Pancreas (tissue), 10 donors: ENCODE data around the gene KIFAP3. TPM values are rescaled to one million over a fixed set of nuclear protein-coding genes. Genes with fewer than 3 reads are reported as not detected.
A peak's percentile ranks its signal among the peaks of the same experiment; 100 is the strongest.

Experiments used
- ATAC-seq, 4 donors: fragments of 200-7000 bp; cut with Tn5 transposase; one replicate each; pipeline versions ENCODE4 v1.8.0 to v1.9.1; 2020; ENCODE audit warnings: mild to moderate bottlenecking in 4 of 4, moderate library complexity in 4 of 4
- DNase-seq, 6 donors: peaks; one replicate each; pipeline ENCODE4 v3.0.0-alpha.2; 2020
- FAIRE-seq: peaks from 2 replicates; lab custom pipeline; 2012; peaks lifted over from hg19 to GRCh38; lab: Jason Lieb, UNC
- H3K27ac ChIP-seq, 4 donors: fragments of 200-600 bp; sonication (generic); 1 replicate in 3 of 4; 2 replicates in 1 of 4; pipeline versions ENCODE4 v1.5.0 to v1.8.0; 2020
- H3K27me3 ChIP-seq, 4 donors: fragments of 200-600 bp; one replicate each; pipeline ENCODE4 v1.8.0; 2021
- H3K36me3 ChIP-seq, 3 donors: fragments of 200-600 bp; sonication (generic) in 1 of 3; one replicate each; pipeline versions ENCODE4 v1.5.0 to v1.8.0; 2020 to 2021
- H3K4me1 ChIP-seq, 3 donors: fragments of 200-600 bp; one replicate each; pipeline ENCODE4 v1.8.0; 2021
- H3K4me3 ChIP-seq, 4 donors: fragments of 200-600 bp; sonication (generic) in 2 of 4; one replicate each; pipeline versions ENCODE4 v1.5.0 to v1.8.0; 2020 to 2021
- H3K9me3 ChIP-seq, 4 donors: fragments of 200-600 bp; one replicate each; pipeline ENCODE4 v1.8.0; 2021
- CTCF ChIP-seq, 4 donors: fragments of 200-600 bp; sonication (generic) in 3 of 4; IDR thresholded peaks; one replicate each; pipeline versions ENCODE4 v1.5.0 to v1.8.0; 2021; ENCODE audit warnings: antibody characterized with exemption in 4 of 4
- WGBS, 2 donors: extraction: QIAGEN DNeasy Blood & Tissue Kit; methylation state at CpG; one replicate each; pipeline ENCODE4 v1.1.7; 2013; 5-methylcytosine and 5-hydroxymethylcytosine counted together
- intact Hi-C, 3 donors: fragments of 100-400 bp; cut with DNase I; formaldehyde crosslinking; loops; one replicate each; pipeline versions ENCODE4 v1.11.1 to v1.14.2; 2022
- polyA plus RNA-seq, 2 donors: library from polyadenylated mRNA; stranded (reverse); fragments of 200-250 nt; gene quantifications; one replicate each; pipeline ENCODE4 v1.2.3, GENCODE V29; 2013
- total RNA-seq, 6 donors: library from RNA; stranded (reverse); fragmentation: NEBNext Ultra II Directional in 4 of 6; extraction: Animal tissue kit (Norgen Biotek cat#: 25700) in 4 of 6; gene quantifications; one replicate each; pipeline versions ENCODE4 v1.2.1 to v1.2.4, GENCODE V29; 2021 to 2023
- donor health status: healthy with polysubstance abuse.
- donor health status: DM: no; HTN: no; CAD: no; lungs with moderate emphysema.
- donor health status: DM: no; HTN: no; CAD: no.
- donor health status: control.
- donor health status: control.
- donor health status: Bipolar disorder and iron deficiency.
- donor health status: DM: yes; HTN: yes; CAD: no.
- donor health status: DM: no; HTN: no; CAD: no.
- donor health status: DM: no; HTN: no; CAD: no.
- donor health status: DM: yes; HTN: yes; CAD: no.

KIFAP3 gene
- total and polyA plus RNA-seq, 8 donors = 6.7 to 18.5 (median 11.6) TPM

- Histone ChIP-seq H3K36me3 (no peaks in the 10 kb centered on the region), H3K27me3 (no peaks in the 10 kb centered on the region), H3K4me1 (no peaks in the 10 kb centered on the region), H3K27ac (no peak overlapping the region), H3K9me3 (no peaks in the 10 kb centered on the region), H3K4me3 (no peak overlapping the region)
- no peak for FAIRE-seq
- ATAC-seq = no peak
- TF ChIP-seq CTCF (IDR thresholded peaks at IDR 0.05) = no peak
- peak in 1 of 6 donors; percentile 31 for DNase-seq
- intact Hi-C loops = no loop called here
- 58 to 67% methylated on average over 15 of the region's 15 CpGs for WGBS, 2 donors
Measured at GRCh38 chr1:169915150-169915549, 159.3 kb downstream of the KIFAP3 start.

- no peak for DNase-seq
- intact Hi-C loops = no loop called here
- Histone ChIP-seq H3K4me3 (no peak overlapping the region), H3K4me1 (no peaks in the 10 kb centered on the region), H3K27me3 (no peaks in the 10 kb centered on the region), H3K36me3 (no peaks in the 10 kb centered on the region), H3K27ac (no peak overlapping the region), H3K9me3 (no peaks in the 10 kb centered on the region)
- 59 to 65% methylated on average over 3 of the region's 3 CpGs for WGBS, 2 donors
- FAIRE-seq = no peak
- ATAC-seq = peak in 1 of 4 donors; percentile 43
- TF ChIP-seq CTCF (IDR thresholded peaks at IDR 0.05) = no peak
Measured at GRCh38 chr1:169914531-169914930, 160.0 kb downstream of the KIFAP3 start.

- Histone ChIP-seq H3K36me3 (no peaks in the 10 kb centered on the region), H3K4me1 (no peaks in the 10 kb centered on the region), H3K9me3 (no peaks in the 10 kb centered on the region), H3K27ac (no peak overlapping the region), H3K27me3 (no peaks in the 10 kb centered on the region), H3K4me3 (no peak overlapping the region)
- whole genome bisulfite sequencing, 2 donors = 83 to 87% methylated on average over 16 of the region's 16 CpGs
- no peak for FAIRE-seq
- no peak for TF ChIP-seq CTCF (IDR thresholded peaks at IDR 0.05)
- intact Hi-C loops = no loop called here
- no peak for ATAC-seq
- DNase-seq = no peak
Measured at GRCh38 chr1:169909499-169909898, 165.0 kb downstream of the KIFAP3 start.

- FAIRE-seq (no peak), DNase-seq (no peak), ATAC-seq (no peak)
- TF ChIP-seq CTCF (IDR thresholded peaks at IDR 0.05) = no peak
- Histone ChIP-seq H3K27ac (no peak overlapping the region), H3K9me3 (no peaks in the 10 kb centered on the region), H3K4me3 (no peak overlapping the region), H3K27me3 (no peaks in the 10 kb centered on the region), H3K4me1 (no peaks in the 10 kb centered on the region), H3K36me3 (no peaks in the 10 kb centered on the region)
- intact Hi-C loops = no loop called here
Measured at GRCh38 chr1:169906938-169907337, 167.6 kb downstream of the KIFAP3 start.

- Histone ChIP-seq H3K27ac (no peak overlapping the region), H3K4me3 (no peak overlapping the region), H3K36me3 (no peaks in the 10 kb centered on the region), H3K27me3 (peaks cover 0 to 3% (median 0%) of the 10 kb centered on the region in 4 donors), H3K4me1 (no peaks in the 10 kb centered on the region), H3K9me3 (no peaks in the 10 kb centered on the region)
- ATAC-seq = no peak
- intact Hi-C loops = no loop called here
- DNase-seq = no peak
- no peak for TF ChIP-seq CTCF (IDR thresholded peaks at IDR 0.05)
- no peak for FAIRE-seq
- 72 to 82% methylated on average over 1 of the region's 1 CpG for WGBS, 2 donors
Measured at GRCh38 chr1:169904834-169905233, 169.7 kb downstream of the KIFAP3 start.
